CD8-positive, alpha-beta memory T cell (primary cell): ENCODE data around the gene ZBTB21. TPM values are rescaled to one million over a fixed set of nuclear protein-coding genes. Genes with fewer than 3 reads are reported as not detected.

Source experiments
- CTCF ChIA-PET: fragments of 350-600 bp; sonication (Branson Sonifier 250); formaldehyde crosslinking; loops from one replicate; lab custom pipeline; 2021; ENCODE audit warnings: antibody characterized with exemption; lab: Charles Lee
- POLR2A ChIA-PET: fragments of 350-600 bp; sonication (Branson Sonifier 250); formaldehyde crosslinking; loops from one replicate; lab custom pipeline; 2021; ENCODE audit warnings: antibody characterized with exemption; lab: Charles Lee
- DNase-seq, 5 donors: peaks; one replicate each; pipeline versions ENCODE4 v3.0.0 to v3.0.0-alpha.2; 2020 to 2022; ENCODE audit warnings: mixed read lengths in 1 of 5
- H3K27ac ChIP-seq: one replicate; pipeline ENCODE4 v1.7.0; 2013; ENCODE audit warnings: low read depth, mild to moderate bottlenecking, low read length, moderate library complexity
- H3K27me3 ChIP-seq: 2 replicates; pipeline ENCODE4 v1.7.0; 2013; ENCODE audit warnings: low read length, mild to moderate bottlenecking; ENCODE audit not compliant: insufficient read depth, poor library complexity, severe bottlenecking
- H3K36me3 ChIP-seq: 2 replicates; pipeline ENCODE4 v1.7.0; 2013; ENCODE audit warnings: mild to moderate bottlenecking, low read length, moderate library complexity; ENCODE audit not compliant: insufficient read depth
- H3K4me1 ChIP-seq: 2 replicates; pipeline ENCODE4 v1.7.0; 2013; ENCODE audit warnings: mild to moderate bottlenecking, low read length, moderate library complexity; ENCODE audit not compliant: insufficient read depth
- H3K4me3 ChIP-seq: 2 replicates; pipeline ENCODE4 v1.7.0; 2013; ENCODE audit warnings: mild to moderate bottlenecking, low read length
- H3K9me3 ChIP-seq: 2 replicates; pipeline ENCODE4 v1.7.0; 2013; ENCODE audit warnings: mild to moderate bottlenecking, low read length
- H3K27ac Mint-ChIP-seq, 8 donors: one replicate each; pipeline ENCODE4 v1.8.0; 2020 to 2021; ENCODE audit warnings: mixed read lengths in 8 of 8, mild to moderate bottlenecking in 6 of 8, inconsistent platforms in 3 of 8, moderate library complexity in 3 of 8
- H3K27me3 Mint-ChIP-seq, 2 donors: one replicate each; pipeline ENCODE4 v1.8.0; 2020 to 2021; ENCODE audit warnings: mixed read lengths in 2 of 2, mild to moderate bottlenecking in 1 of 2, moderate library complexity in 1 of 2
- H3K36me3 Mint-ChIP-seq, 3 donors: one replicate each; pipeline ENCODE4 v1.8.0; 2020 to 2021; ENCODE audit warnings: mixed read lengths in 3 of 3, inconsistent platforms in 1 of 3, mild to moderate bottlenecking in 1 of 3
- H3K4me1 Mint-ChIP-seq, 3 donors: one replicate each; pipeline ENCODE4 v1.8.0; 2020 to 2021; ENCODE audit warnings: mixed read lengths in 3 of 3, inconsistent platforms in 1 of 3, mild to moderate bottlenecking in 1 of 3
- H3K4me3 Mint-ChIP-seq, 7 donors: one replicate each; pipeline ENCODE4 v1.8.0; 2020 to 2021; ENCODE audit warnings: mixed read lengths in 7 of 7, mild to moderate bottlenecking in 6 of 7, moderate library complexity in 4 of 7, inconsistent platforms in 2 of 7
- H3K9me3 Mint-ChIP-seq, 5 donors: one replicate each; pipeline ENCODE4 v1.8.0; 2020 to 2022; ENCODE audit warnings: mixed read lengths in 5 of 5, mild to moderate bottlenecking in 3 of 5, moderate library complexity in 2 of 5, inconsistent platforms in 1 of 5
- polyA plus RNA-seq: library from polyadenylated mRNA; unstranded; fragments of 300-500 nt; fragmentation: Illumina TruSeq; gene quantifications from one replicate; pipeline ENCODE4 v1.2.3, GENCODE V29; 2021
- total RNA-seq, 2 experiments: library from RNA; stranded (reverse); gene quantifications; one replicate each; pipeline ENCODE4 v1.2.3, GENCODE V29; 2021

ZBTB21 gene
- total and polyA plus RNA-seq, 3 experiments from 2014 or later, result 5.9 to 43.6 (median 39.0) TPM

- Histone ChIP-seq H3K4me1 (no peaks in the 10 kb centered on the region), H3K27ac (no peak overlapping the region), H3K9me3 (no peaks in the 10 kb centered on the region), H3K4me3 (no peak overlapping the region), H3K36me3 (no peaks in the 10 kb centered on the region), H3K27me3 (no peaks in the 10 kb centered on the region)
- H3K27ac Mint-ChIP-seq, result no peak overlapping the region
- CTCF ChIA-PET, result no interaction called here
- H3K27me3 Mint-ChIP-seq, result peaks cover 3 to 8% of the 10 kb centered on the region in 2 donors
- no peak for DNase-seq
- H3K9me3 Mint-ChIP-seq, result no peaks in the 10 kb centered on the region
- POLR2A ChIA-PET, result no interaction called here
- no peak overlapping the region for H3K4me3 Mint-ChIP-seq
- no peaks in the 10 kb centered on the region for H3K4me1 Mint-ChIP-seq
- H3K36me3 Mint-ChIP-seq, result peaks cover 0 to 1% (median 0%) of the 10 kb centered on the region in 3 donors
These were observed 21.1 kb upstream of the ZBTB21 start for GRCh38 chr21:42031241-42031640.

- Histone ChIP-seq H3K4me1 (no peaks in the 10 kb centered on the region), H3K9me3 (no peaks in the 10 kb centered on the region), H3K4me3 (no peak overlapping the region), H3K27ac (no peak overlapping the region), H3K27me3 (no peaks in the 10 kb centered on the region), H3K36me3 (no peaks in the 10 kb centered on the region)
- Mint-ChIP-seq H3K4me3 (no peak overlapping the region), H3K27me3 (peaks cover 3 to 9% of the 10 kb centered on the region in 2 donors), H3K9me3 (no peaks in the 10 kb centered on the region), H3K27ac (no peak overlapping the region), H3K36me3 (no peaks in the 10 kb centered on the region), H3K4me1 (no peaks in the 10 kb centered on the region)
- ChIA-PET POLR2A (no interaction called here), CTCF (no interaction called here)
- DNase-seq, result no peak
These were observed 20.2 kb upstream of the ZBTB21 start for GRCh38 chr21:42030311-42030710.

- H3K36me3 ChIP-seq, result no peaks in the 10 kb centered on the region
- no peaks in the 10 kb centered on the region for H3K4me1 Mint-ChIP-seq
- CTCF ChIA-PET, result no interaction called here
- H3K9me3 ChIP-seq, result no peaks in the 10 kb centered on the region
- no peak overlapping the region for H3K4me3 Mint-ChIP-seq
- no peaks in the 10 kb centered on the region for H3K9me3 Mint-ChIP-seq
- no peaks in the 10 kb centered on the region for H3K27me3 ChIP-seq
- no peak for DNase-seq
- no peak overlapping the region for H3K27ac ChIP-seq
- peaks cover 3 to 6% of the 10 kb centered on the region in 2 donors for H3K27me3 Mint-ChIP-seq
- POLR2A ChIA-PET, result no interaction called here
- H3K4me1 ChIP-seq, result no peaks in the 10 kb centered on the region
- no peak overlapping the region for H3K27ac Mint-ChIP-seq
- no peak overlapping the region for H3K4me3 ChIP-seq
- H3K36me3 Mint-ChIP-seq, result no peaks in the 10 kb centered on the region
These were observed 18.7 kb upstream of the ZBTB21 start for GRCh38 chr21:42028766-42029425.

GRCh38 chr21:42027822-42028765 is 17.9 kb upstream of the ZBTB21 start:
- Mint-ChIP-seq H3K9me3 (no peaks in the 10 kb centered on the region), H3K4me3 (no peak overlapping the region), H3K27me3 (peaks cover 3 to 4% of the 10 kb centered on the region in 2 donors), H3K27ac (no peak overlapping the region), H3K36me3 (no peaks in the 10 kb centered on the region), H3K4me1 (no peaks in the 10 kb centered on the region)
- Histone ChIP-seq H3K27ac (no peak overlapping the region), H3K4me1 (no peaks in the 10 kb centered on the region), H3K9me3 (no peaks in the 10 kb centered on the region), H3K4me3 (no peak overlapping the region), H3K27me3 (no peaks in the 10 kb centered on the region), H3K36me3 (no peaks in the 10 kb centered on the region)
- ChIA-PET CTCF (no interaction called here), POLR2A (no interaction called here)
- DNase-seq, result no peak

GRCh38 chr21:42027085-42027821 is 17.1 kb upstream of the ZBTB21 start:
- H3K9me3 ChIP-seq, result no peaks in the 10 kb centered on the region
- ChIA-PET CTCF (no interaction called here), POLR2A (no interaction called here)
- no peaks in the 10 kb centered on the region for H3K36me3 ChIP-seq
- no peaks in the 10 kb centered on the region for H3K27me3 ChIP-seq
- no peak overlapping the region for H3K27ac Mint-ChIP-seq
- no peaks in the 10 kb centered on the region for H3K9me3 Mint-ChIP-seq
- no peak overlapping the region for H3K4me3 ChIP-seq
- no peak overlapping the region for H3K4me3 Mint-ChIP-seq
- H3K27ac ChIP-seq, result no peak overlapping the region
- no peaks in the 10 kb centered on the region for H3K4me1 ChIP-seq
- H3K27me3 Mint-ChIP-seq, result peaks cover 3 to 4% of the 10 kb centered on the region in 2 donors
- H3K4me1 Mint-ChIP-seq, result no peaks in the 10 kb centered on the region
- no peak for DNase-seq
- H3K36me3 Mint-ChIP-seq, result no peaks in the 10 kb centered on the region

- H3K9me3 ChIP-seq, result no peaks in the 10 kb centered on the region
- no peak overlapping the region for H3K27ac ChIP-seq
- H3K27me3 Mint-ChIP-seq, result peaks cover 2 to 4% of the 10 kb centered on the region in 2 donors
- CTCF ChIA-PET, result no interaction called here
- H3K4me1 Mint-ChIP-seq, result no peaks in the 10 kb centered on the region
- no peaks in the 10 kb centered on the region for H3K9me3 Mint-ChIP-seq
- peak overlapping the region in 1 of 8 donors; percentile 80 for H3K27ac Mint-ChIP-seq
- H3K4me3 ChIP-seq, result no peak overlapping the region
- no peaks in the 10 kb centered on the region for H3K36me3 ChIP-seq
- H3K4me3 Mint-ChIP-seq, result no peak overlapping the region
- no peak for DNase-seq
- POLR2A ChIA-PET, result no interaction called here
- H3K4me1 ChIP-seq, result no peaks in the 10 kb centered on the region
- no peaks in the 10 kb centered on the region for H3K36me3 Mint-ChIP-seq
- no peaks in the 10 kb centered on the region for H3K27me3 ChIP-seq
These were observed 15.9 kb upstream of the ZBTB21 start for GRCh38 chr21:42026082-42026435.

GRCh38 chr21:42025376-42026081 is 15.4 kb upstream of the ZBTB21 start:
- H3K4me3 Mint-ChIP-seq, result no peak overlapping the region
- ChIA-PET POLR2A (no interaction called here), CTCF (no interaction called here)
- no peaks in the 10 kb centered on the region for H3K36me3 Mint-ChIP-seq
- Histone ChIP-seq H3K27me3 (no peaks in the 10 kb centered on the region), H3K4me3 (no peak overlapping the region), H3K36me3 (no peaks in the 10 kb centered on the region), H3K4me1 (no peaks in the 10 kb centered on the region), H3K9me3 (no peaks in the 10 kb centered on the region), H3K27ac (no peak overlapping the region)
- peaks cover 2 to 4% of the 10 kb centered on the region in 2 donors for H3K27me3 Mint-ChIP-seq
- H3K4me1 Mint-ChIP-seq, result no peaks in the 10 kb centered on the region
- DNase-seq, result no peak
- H3K27ac Mint-ChIP-seq, result no peak overlapping the region
- H3K9me3 Mint-ChIP-seq, result no peaks in the 10 kb centered on the region
